ENCODE measurements around the gene CLIP1. TPM values are rescaled to one million over a fixed set of nuclear protein-coding genes. Genes with fewer than 3 reads are reported as not detected.
A peak's percentile ranks its signal among the peaks of the same experiment; 100 is the strongest.

CLIP1 gene
- total RNA-seq, 1 donor from 2014 or later, result 70.0 TPM

DNA sequence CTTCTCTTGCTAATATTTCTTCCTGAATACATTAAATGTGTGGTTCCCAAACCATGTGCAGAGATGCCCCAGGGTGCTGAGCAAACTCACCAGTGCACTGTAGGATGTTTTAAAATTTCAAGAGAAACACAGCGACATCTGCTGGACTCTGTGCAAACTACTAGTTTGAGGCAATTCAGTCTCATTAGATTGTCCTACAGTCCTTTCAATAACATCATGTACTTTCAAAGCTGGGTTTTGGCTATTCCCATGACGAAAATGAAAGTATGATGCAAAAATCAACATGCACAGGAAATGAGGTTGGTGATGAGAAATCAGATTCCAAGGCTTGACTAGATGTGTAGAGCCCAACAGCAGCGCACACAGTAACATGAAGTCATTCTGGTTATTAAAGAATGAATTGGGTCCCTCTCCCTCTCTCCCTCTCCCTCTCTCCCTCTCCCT, 66.3 kb downstream of the CLIP1 start:
- H3K4me3 ChIP-seq (ENCODE audit: insufficient read depth, low read depth, low read length), result no peak overlapping the region
- no peaks in the 10 kb centered on the region for H3K27me3 ChIP-seq (ENCODE audit: insufficient read depth, low read length)
- H3K4me2 ChIP-seq (ENCODE audit: low read length), result no peak overlapping the region
- H3K36me3 ChIP-seq (ENCODE audit: insufficient read depth, low read length), result peaks cover 21% of the 10 kb centered on the region
- H3K27ac ChIP-seq (ENCODE audit: low read depth, low read length), result no peak overlapping the region
- no peaks in the 10 kb centered on the region for H3K27me3 Mint-ChIP-seq (ENCODE audit: low read depth, unreplicated experiment)
- H2AFZ ChIP-seq (ENCODE audit: low read depth, low read length), result no peak overlapping the region
- TF ChIP-seq EZH2 (IDR thresholded peaks at IDR 0.05; ENCODE audit: insufficient read depth, low read length), result no peak
- TF ChIP-seq, protein P1, sequence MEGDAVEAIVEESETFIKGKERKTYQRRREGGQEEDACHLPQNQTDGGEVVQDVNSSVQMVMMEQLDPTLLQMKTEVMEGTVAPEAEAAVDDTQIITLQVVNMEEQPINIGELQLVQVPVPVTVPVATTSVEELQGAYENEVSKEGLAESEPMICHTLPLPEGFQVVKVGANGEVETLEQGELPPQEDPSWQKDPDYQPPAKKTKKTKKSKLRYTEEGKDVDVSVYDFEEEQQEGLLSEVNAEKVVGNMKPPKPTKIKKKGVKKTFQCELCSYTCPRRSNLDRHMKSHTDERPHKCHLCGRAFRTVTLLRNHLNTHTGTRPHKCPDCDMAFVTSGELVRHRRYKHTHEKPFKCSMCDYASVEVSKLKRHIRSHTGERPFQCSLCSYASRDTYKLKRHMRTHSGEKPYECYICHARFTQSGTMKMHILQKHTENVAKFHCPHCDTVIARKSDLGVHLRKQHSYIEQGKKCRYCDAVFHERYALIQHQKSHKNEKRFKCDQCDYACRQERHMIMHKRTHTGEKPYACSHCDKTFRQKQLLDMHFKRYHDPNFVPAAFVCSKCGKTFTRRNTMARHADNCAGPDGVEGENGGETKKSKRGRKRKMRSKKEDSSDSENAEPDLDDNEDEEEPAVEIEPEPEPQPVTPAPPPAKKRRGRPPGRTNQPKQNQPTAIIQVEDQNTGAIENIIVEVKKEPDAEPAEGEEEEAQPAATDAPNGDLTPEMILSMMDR (IDR thresholded peaks at IDR 0.05; ENCODE audit: insufficient read depth, low read depth, low read length), result peak; percentile 90
- H3K27ac Mint-ChIP-seq (ENCODE audit: unreplicated experiment), result no peak overlapping the region
- H3K9me3 ChIP-seq (ENCODE audit: insufficient read depth, low read depth, low read length), result no peaks in the 10 kb centered on the region
- H3K79me2 ChIP-seq (ENCODE audit: insufficient read depth, low read length), result no peaks in the 10 kb centered on the region
- H3K36me3 Mint-ChIP-seq (ENCODE audit: low read depth, unreplicated experiment), result peaks cover 22% of the 10 kb centered on the region
- H3K9me3 Mint-ChIP-seq (ENCODE audit: unreplicated experiment), result no peaks in the 10 kb centered on the region
- no peaks in the 10 kb centered on the region for H4K20me1 ChIP-seq (ENCODE audit: insufficient read depth, low read length)
- DNase-seq (ENCODE audit: low read depth) (peak; percentile 22), FAIRE-seq (no peak)
- H3K4me3 Mint-ChIP-seq (ENCODE audit: unreplicated experiment), result no peak overlapping the region
- H3K4me1 ChIP-seq (ENCODE audit: insufficient read depth, low read length), result no peaks in the 10 kb centered on the region
- H3K9ac ChIP-seq (ENCODE audit: low read length), result no peak overlapping the region
- no peaks in the 10 kb centered on the region for H3K4me1 Mint-ChIP-seq (ENCODE audit: low read depth, unreplicated experiment)

DNA sequence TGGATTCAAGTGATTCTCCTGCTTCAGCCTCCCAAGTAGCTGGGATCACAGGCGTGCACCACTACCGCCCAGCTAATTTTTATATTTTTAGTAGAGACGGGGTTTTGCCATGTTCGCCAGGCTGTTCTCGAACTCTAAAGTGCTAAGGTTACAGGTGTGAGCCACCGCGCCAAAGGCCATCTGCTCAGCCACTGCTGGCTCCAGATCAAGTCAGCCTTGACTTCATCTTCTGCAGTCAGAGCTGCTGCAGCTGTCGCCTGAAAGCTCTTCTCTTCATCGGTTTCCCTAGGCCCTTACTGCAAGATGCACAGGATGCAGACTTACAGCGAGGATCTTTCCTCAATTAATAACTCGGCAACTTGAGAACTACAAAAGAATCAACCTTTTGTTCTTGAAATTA, 66.8 kb downstream of the CLIP1 start:
- Histone ChIP-seq H3K4me1 (ENCODE audit: insufficient read depth, low read length) (no peaks in the 10 kb centered on the region), H3K36me3 (ENCODE audit: insufficient read depth, low read length) (peaks cover 17% of the 10 kb centered on the region), H4K20me1 (ENCODE audit: insufficient read depth, low read length) (no peaks in the 10 kb centered on the region), H3K27ac (ENCODE audit: low read depth, low read length) (no peak overlapping the region), H3K9ac (ENCODE audit: low read length) (no peak overlapping the region), H3K4me2 (ENCODE audit: low read length) (no peak overlapping the region), H3K4me3 (ENCODE audit: insufficient read depth, low read depth, low read length) (no peak overlapping the region), H3K79me2 (ENCODE audit: insufficient read depth, low read length) (no peaks in the 10 kb centered on the region), H3K9me3 (ENCODE audit: insufficient read depth, low read depth, low read length) (no peaks in the 10 kb centered on the region), H3K27me3 (ENCODE audit: insufficient read depth, low read length) (no peaks in the 10 kb centered on the region), H2AFZ (ENCODE audit: low read depth, low read length) (no peak overlapping the region)
- Mint-ChIP-seq H3K4me3 (ENCODE audit: unreplicated experiment) (no peak overlapping the region), H3K27me3 (ENCODE audit: low read depth, unreplicated experiment) (no peaks in the 10 kb centered on the region), H3K4me1 (ENCODE audit: low read depth, unreplicated experiment) (no peaks in the 10 kb centered on the region), H3K9me3 (ENCODE audit: unreplicated experiment) (no peaks in the 10 kb centered on the region), H3K27ac (ENCODE audit: unreplicated experiment) (no peak overlapping the region), H3K36me3 (ENCODE audit: low read depth, unreplicated experiment) (peaks cover 23% of the 10 kb centered on the region)
- no peak for FAIRE-seq
- DNase-seq (ENCODE audit: low read depth), result no peak
- TF ChIP-seq, protein P1 (IDR thresholded peaks at IDR 0.05; ENCODE audit: insufficient read depth, low read depth, low read length), result no peak
- TF ChIP-seq EZH2 (IDR thresholded peaks at IDR 0.05; ENCODE audit: insufficient read depth, low read length), result no peak

DNA sequence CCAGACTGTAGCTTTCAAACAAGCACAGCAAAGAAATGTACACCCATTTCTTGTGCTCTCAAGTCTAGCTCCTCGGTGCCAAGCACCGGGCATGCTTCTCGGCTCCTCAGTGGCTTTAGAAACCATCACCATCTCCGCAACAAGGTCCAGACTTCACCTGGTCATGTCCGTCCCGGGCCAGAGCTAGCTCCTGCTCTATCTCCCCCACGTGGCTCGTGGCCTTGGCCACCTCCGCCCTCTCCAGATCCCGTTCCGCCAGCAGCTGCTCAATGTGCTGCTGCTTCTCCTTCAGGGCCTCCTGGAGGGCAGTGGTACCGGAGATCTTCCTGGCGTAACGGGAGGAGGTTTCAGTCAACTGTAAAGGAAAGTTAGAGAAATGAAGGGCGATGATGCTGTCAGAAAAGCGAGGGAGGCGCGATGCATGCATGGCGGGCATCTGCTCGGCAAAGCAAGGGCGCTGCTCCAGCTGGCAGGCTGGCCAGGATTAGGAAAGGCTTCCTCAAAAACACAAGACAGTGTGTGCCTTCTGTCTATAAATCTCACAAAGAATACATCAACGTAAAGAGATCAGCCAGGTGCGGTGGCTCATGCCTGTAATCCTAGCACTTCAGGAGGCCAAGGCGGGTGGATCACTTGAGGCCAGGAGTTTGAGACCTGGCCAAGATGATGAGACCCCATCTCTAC, 67.4 kb downstream of the CLIP1 start:
- no peaks in the 10 kb centered on the region for H3K4me1 ChIP-seq (ENCODE audit: insufficient read depth, low read length)
- peak overlapping the region; percentile 41 for H3K27ac Mint-ChIP-seq (ENCODE audit: unreplicated experiment)
- H3K27me3 Mint-ChIP-seq (ENCODE audit: low read depth, unreplicated experiment), result no peaks in the 10 kb centered on the region
- no peak overlapping the region for H3K9ac ChIP-seq (ENCODE audit: low read length)
- TF ChIP-seq, protein P1 (IDR thresholded peaks at IDR 0.05; ENCODE audit: insufficient read depth, low read depth, low read length), result no peak
- no peak overlapping the region for H3K27ac ChIP-seq (ENCODE audit: low read depth, low read length)
- peaks cover 4% of the 10 kb centered on the region for H4K20me1 ChIP-seq (ENCODE audit: insufficient read depth, low read length)
- H3K36me3 ChIP-seq (ENCODE audit: insufficient read depth, low read length), result peaks cover 17% of the 10 kb centered on the region
- H3K4me3 Mint-ChIP-seq (ENCODE audit: unreplicated experiment), result no peak overlapping the region
- FAIRE-seq, result no peak
- no peak overlapping the region for H3K4me2 ChIP-seq (ENCODE audit: low read length)
- no peak for DNase-seq (ENCODE audit: low read depth)
- H3K4me3 ChIP-seq (ENCODE audit: insufficient read depth, low read depth, low read length), result no peak overlapping the region
- H3K9me3 ChIP-seq (ENCODE audit: insufficient read depth, low read depth, low read length), result no peaks in the 10 kb centered on the region
- H2AFZ ChIP-seq (ENCODE audit: low read depth, low read length), result no peak overlapping the region
- no peaks in the 10 kb centered on the region for H3K27me3 ChIP-seq (ENCODE audit: insufficient read depth, low read length)
- peaks cover 21% of the 10 kb centered on the region for H3K36me3 Mint-ChIP-seq (ENCODE audit: low read depth, unreplicated experiment)
- H3K9me3 Mint-ChIP-seq (ENCODE audit: unreplicated experiment), result no peaks in the 10 kb centered on the region
- H3K4me1 Mint-ChIP-seq (ENCODE audit: low read depth, unreplicated experiment), result no peaks in the 10 kb centered on the region
- H3K79me2 ChIP-seq (ENCODE audit: insufficient read depth, low read length), result no peaks in the 10 kb centered on the region
